ENCODE measurements around the gene CDK5R2. TPM values are rescaled to one million over a fixed set of nuclear protein-coding genes. Genes with fewer than 3 reads are reported as not detected.

The CDK5R2 gene
- total and polyA plus RNA-seq, 2 of the 13 experiments (the other 11 are each of a cell fraction or from before 2014, with no cell fraction given), result not detected

- TF ChIP-seq, protein P1, sequence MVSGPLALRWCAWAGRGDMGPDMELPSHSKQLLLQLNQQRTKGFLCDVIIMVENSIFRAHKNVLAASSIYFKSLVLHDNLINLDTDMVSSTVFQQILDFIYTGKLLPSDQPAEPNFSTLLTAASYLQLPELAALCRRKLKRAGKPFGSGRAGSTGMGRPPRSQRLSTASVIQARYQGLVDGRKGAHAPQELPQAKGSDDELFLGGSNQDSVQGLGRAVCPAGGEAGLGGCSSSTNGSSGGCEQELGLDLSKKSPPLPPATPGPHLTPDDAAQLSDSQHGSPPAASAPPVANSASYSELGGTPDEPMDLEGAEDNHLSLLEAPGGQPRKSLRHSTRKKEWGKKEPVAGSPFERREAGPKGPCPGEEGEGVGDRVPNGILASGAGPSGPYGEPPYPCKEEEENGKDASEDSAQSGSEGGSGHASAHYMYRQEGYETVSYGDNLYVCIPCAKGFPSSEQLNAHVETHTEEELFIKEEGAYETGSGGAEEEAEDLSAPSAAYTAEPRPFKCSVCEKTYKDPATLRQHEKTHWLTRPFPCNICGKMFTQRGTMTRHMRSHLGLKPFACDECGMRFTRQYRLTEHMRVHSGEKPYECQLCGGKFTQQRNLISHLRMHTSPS (CRISPR knock-in tag; IDR thresholded peaks at IDR 0.05; ENCODE audit: low read depth), result 0 out of 2 replicates have a peak, but pooled peaks have one; percentile 14
- peak; percentile 57 for TF ChIP-seq IRF2 (CRISPR knock-in tag; IDR thresholded peaks at IDR 0.05)
- no peak for TF ChIP-seq CHD2 (IDR thresholded peaks at IDR 0.05; ENCODE audit: low read depth, low read length)
- TF ChIP-seq CBX1 (IDR thresholded peaks at IDR 0.05; ENCODE audit: low read depth), result no peak
- TF ChIP-seq, protein P2, sequence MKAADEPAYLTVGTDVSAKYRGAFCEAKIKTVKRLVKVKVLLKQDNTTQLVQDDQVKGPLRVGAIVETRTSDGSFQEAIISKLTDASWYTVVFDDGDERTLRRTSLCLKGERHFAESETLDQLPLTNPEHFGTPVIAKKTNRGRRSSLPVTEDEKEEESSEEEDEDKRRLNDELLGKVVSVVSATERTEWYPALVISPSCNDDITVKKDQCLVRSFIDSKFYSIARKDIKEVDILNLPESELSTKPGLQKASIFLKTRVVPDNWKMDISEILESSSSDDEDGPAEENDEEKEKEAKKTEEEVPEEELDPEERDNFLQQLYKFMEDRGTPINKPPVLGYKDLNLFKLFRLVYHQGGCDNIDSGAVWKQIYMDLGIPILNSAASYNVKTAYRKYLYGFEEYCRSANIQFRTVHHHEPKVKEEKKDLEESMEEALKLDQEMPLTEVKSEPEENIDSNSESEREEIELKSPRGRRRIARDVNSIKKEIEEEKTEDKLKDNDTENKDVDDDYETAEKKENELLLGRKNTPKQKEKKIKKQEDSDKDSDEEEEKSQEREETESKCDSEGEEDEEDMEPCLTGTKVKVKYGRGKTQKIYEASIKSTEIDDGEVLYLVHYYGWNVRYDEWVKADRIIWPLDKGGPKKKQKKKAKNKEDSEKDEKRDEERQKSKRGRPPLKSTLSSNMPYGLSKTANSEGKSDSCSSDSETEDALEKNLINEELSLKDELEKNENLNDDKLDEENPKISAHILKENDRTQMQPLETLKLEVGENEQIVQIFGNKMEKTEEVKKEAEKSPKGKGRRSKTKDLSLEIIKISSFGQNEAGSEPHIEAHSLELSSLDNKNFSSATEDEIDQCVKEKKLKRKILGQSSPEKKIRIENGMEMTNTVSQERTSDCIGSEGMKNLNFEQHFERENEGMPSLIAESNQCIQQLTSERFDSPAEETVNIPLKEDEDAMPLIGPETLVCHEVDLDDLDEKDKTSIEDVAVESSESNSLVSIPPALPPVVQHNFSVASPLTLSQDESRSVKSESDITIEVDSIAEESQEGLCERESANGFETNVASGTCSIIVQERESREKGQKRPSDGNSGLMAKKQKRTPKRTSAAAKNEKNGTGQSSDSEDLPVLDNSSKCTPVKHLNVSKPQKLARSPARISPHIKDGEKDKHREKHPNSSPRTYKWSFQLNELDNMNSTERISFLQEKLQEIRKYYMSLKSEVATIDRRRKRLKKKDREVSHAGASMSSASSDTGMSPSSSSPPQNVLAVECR (CRISPR knock-in tag; IDR thresholded peaks at IDR 0.05; ENCODE audit: borderline replicate concordance), result peak; percentile 83
- peak; percentile 73 for TF ChIP-seq ZNF264 (CRISPR knock-in tag; IDR thresholded peaks at IDR 0.05)
- TF ChIP-seq, protein P3, sequence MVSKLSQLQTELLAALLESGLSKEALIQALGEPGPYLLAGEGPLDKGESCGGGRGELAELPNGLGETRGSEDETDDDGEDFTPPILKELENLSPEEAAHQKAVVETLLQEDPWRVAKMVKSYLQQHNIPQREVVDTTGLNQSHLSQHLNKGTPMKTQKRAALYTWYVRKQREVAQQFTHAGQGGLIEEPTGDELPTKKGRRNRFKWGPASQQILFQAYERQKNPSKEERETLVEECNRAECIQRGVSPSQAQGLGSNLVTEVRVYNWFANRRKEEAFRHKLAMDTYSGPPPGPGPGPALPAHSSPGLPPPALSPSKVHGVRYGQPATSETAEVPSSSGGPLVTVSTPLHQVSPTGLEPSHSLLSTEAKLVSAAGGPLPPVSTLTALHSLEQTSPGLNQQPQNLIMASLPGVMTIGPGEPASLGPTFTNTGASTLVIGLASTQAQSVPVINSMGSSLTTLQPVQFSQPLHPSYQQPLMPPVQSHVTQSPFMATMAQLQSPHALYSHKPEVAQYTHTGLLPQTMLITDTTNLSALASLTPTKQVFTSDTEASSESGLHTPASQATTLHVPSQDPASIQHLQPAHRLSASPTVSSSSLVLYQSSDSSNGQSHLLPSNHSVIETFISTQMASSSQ (IDR thresholded peaks at IDR 0.05; ENCODE audit: low read depth), result peak; percentile 76
- TF ChIP-seq, protein P3 (CRISPR knock-in tag; IDR thresholded peaks at IDR 0.05; ENCODE audit: borderline replicate concordance), result peak; percentile 77; the same call in 1 of the 2 replicates
- TF ChIP-seq ZNF496 (CRISPR knock-in tag; IDR thresholded peaks at IDR 0.05; ENCODE audit: insufficient replicate concordance), result no peak
- no peak for TF ChIP-seq SATB2 (CRISPR knock-in tag; IDR thresholded peaks at IDR 0.05)
- TF ChIP-seq HES4 (CRISPR knock-in tag; IDR thresholded peaks at IDR 0.05; ENCODE audit: borderline replicate concordance), result peak; percentile 26; the same call in 1 of the 2 replicates
- TF ChIP-seq ZNF619 (CRISPR knock-in tag; IDR thresholded peaks at IDR 0.05), result no peak
- TF ChIP-seq BCL3 (CRISPR knock-in tag; IDR thresholded peaks at IDR 0.05), result no peak; the same call in 1 of the 2 replicates
- no peak for TF ChIP-seq ONECUT2 (CRISPR knock-in tag; IDR thresholded peaks at IDR 0.05)
- no peak for TF ChIP-seq SMARCC2 (IDR thresholded peaks at IDR 0.05)
Observed at GRCh38 chr2:219001577-219002394, 42.3 kb downstream of the CDK5R2 start (continued).
